Amygdala (tissue), 56 donors: ENCODE data around the gene MOAP1.
"Not testable (repeated sequence)": the region's sequence is repeated elsewhere in the genome, so short reads cannot be mapped to it uniquely, and the experiment has no call there.

ENCODE experiments used
- DNase-seq, 56 donors: peaks; one replicate each; lab custom pipeline; 2025; lab: John Stamatoyannopoulos, UW

MOAP1 gene

DNA sequence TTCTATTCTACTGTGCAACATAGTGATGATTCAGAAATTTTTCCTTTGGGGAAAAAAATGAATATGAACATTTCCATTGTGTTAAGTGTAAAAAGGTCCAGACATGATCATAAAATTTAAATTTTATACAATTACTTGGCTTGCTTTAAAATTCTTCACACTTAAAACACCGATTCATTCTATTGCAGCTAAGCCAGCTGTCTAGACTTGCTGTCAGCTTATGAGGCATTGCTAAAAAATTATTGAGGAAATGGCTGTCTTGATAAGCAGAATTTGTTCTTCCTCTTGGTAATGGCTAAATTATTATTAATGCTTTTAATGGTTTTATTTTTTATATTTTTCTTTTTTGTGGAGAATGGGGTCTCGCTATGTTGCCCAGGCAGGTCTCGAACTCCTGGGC, 2.3 kb upstream of the MOAP1 start:
- no peak for DNase-seq

DNA sequence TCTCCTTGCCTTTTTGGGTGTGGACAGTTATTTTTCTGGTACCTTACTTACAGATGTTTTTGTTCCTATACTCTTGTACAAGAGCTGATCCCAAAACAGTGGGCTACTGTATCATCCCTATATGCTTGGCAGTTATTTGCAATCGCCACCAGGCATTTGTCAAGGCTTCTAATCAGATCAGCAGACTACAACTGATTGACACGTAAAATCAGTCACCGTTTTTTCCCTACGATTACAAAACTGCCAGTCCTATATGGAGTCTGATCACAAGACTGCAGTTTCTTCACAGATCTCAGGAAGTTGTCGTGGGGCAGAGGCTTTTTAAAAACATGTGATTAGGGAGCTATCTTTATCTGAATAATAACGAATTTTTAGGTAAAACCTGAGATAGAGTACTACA, 1.8 kb upstream of the MOAP1 start:
- no peak for DNase-seq

DNA sequence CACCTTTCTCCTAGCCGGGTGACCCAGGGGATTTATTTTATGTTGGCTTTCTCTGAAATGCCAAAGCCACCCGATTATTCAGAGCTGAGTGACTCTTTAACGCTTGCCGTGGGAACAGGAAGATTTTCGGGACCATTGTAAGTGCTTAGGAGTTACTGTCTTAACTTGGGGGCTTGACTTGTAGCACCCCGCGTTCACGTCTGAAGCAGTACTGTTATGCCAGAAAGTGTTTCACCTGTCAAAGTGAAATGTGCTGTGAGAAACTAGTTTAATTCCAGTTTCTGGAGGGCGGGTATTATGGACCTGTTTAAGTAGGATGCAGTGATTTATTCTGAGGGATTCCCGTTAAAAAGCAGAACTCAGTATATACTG, 638 bp upstream of the MOAP1 start:
- no peak for DNase-seq

GRCh38 chr14:93183596-93184317, 940 bp downstream of the MOAP1 start:
- no peak for DNase-seq

DNA sequence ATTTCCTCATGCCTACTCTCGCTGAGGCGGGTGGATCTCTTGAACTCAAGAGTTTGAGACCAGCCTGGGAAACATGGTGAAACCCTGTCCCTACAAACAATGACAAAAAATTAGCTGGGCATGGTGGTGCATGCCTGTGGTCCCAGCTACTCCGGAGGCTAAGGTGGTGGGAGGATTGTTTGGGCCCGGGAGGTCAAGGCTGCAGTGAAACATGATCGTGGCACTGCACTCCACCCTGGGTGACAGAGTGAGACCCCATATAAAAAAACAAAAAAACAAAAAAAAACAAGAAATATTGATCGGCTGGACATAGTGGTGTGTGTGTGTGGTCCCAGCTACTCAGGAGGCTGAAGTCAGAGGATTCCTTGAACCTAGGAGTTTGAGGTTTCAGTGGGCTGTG, 9.2 kb downstream of the MOAP1 start:
- no peak for DNase-seq

DNA sequence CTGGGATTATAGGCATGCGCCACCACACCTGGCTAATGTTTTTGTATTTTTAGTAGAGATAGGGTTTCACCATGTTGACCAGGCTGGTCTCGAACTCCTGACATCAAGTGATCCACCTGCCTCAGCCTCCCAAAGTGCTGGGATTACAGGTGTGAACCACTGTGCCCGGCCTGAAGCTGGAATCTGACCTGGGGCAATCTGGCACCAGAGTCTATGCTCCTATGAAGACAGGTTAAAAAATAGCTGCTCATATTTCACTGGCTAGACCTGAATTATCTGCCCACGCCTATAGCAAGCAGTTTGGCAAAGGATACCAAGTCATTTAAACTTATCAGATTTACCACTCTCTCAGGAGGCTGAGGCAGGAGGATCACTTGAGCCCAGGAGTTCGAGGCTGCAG, 10.0 kb downstream of the MOAP1 start:
- not testable (repeated sequence) for DNase-seq

DNA sequence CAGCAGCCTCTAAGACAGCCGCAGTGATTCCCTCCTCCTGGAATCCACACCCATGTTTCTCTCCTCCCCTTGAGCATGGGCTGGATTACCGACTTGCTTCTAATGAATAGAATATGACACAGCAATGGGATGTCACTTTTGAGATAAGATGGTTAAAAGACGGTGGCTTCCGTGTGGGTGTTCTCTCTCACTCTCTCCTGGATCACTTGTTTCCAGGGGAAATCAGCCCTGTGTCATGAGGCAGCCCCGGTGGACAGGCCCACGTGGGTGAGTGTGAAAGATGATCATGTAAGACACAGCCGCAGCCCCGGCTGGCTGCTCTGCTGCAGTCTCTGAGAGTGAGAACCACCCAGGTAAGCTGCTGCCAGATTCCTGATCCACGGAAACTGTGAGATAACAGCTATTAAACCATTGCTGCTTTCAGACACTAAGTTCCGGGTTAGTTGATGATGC, 10.7 kb downstream of the MOAP1 start:
- peak in 13 of 56 donors; percentile 6 to 46 (median 17) for DNase-seq

GRCh38 chr14:93171376-93171775, 13.3 kb downstream of the MOAP1 start:
- no peak for DNase-seq

- not testable (repeated sequence) for DNase-seq
Measured at GRCh38 chr14:93170141-93170540, 14.6 kb downstream of the MOAP1 start.

GRCh38 chr14:93169619-93170018, 15.1 kb downstream of the MOAP1 start:
- not testable (repeated sequence) for DNase-seq

- DNase-seq: not testable (repeated sequence)
Measured at GRCh38 chr14:93168610-93169009, 16.1 kb downstream of the MOAP1 start.

DNA sequence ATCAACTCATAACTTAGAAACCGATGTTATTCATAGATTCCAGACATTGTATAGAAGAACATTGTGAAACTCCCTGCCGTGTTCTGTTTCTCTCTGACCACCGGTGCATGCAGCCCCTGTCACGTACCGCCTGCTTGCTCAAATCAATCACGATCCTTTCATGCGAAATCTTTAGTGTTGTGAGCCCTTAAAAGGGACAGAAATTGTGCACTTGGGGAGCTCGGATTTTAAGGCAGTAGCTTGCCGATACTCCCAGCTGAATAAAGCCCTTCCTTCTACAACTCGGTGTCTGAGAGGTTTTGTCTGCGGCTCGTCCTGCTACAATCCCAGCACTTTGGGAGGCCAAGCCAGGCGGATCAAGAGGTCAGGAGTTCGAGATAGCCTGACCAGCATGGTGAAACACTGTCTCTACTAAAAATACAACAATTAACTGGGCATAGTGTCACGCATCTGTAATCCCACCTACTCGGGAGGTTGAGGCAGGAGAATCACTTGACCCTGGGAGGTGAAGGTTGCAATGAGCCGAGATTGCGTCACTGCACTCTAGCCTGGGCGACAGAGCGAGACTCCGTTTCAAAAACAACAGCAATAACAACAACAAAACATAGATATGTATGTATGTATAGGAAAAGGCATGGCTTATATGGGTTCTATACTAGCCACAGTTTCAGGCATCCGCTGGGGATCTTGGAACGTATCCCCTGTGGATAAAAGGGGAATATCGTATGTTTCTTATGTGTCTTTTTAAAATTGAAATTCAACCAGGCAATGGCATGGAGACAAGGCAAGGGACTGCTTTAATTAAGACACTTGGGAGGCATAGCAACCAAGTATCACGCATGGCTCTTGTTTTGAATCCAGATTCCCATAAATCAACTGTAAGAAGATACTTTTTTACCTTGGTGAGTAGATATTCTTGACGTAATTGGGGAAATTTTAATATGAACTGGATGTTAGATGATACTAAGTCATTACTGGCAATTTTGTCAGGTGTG, 19.1 kb downstream of the MOAP1 start:
- DNase-seq: not testable (repeated sequence)

DNA sequence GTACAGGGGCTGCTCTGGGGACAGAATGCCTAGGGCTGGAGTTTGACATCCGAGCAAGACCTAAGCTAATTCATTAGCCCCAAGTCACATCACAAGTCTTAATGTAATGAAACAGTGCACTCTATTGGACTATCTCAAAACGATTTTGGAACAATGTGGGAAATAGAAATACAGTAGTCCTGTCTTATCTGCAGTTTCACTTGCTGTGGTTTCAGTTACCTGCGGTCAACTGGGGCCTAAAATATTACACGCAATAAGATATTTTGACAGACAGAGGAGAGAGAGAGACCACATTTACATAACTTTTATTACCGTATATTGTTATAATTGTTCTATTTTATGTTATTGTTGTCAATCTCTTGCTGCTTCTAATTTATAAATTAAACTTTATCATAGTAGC, 21.1 kb downstream of the MOAP1 start:
- no peak for DNase-seq

DNA sequence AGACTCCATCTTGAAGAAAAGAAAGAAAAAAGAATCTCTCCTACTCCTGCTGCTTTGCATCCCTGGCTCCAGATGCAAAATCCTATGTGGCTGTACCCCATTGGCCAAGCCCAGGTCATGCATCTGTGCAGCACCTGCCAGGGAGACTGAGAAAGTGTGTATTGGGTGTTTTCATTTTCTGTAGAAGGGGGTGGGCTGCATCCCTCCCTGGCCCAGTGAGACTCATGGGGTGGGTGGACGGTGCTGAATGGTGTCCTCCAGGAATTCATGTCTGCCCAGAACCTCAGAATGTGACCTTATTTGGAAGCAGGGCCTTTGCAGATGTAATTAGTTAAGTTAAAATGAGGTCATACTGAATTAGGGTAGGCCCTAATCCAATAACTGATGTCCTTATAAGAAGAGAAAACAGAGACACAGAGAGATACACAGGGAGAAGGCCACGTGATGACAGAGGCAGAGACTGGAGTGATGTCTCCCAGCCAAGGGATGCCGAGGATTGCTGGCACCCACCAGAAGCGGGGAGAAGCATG, 23.2 kb downstream of the MOAP1 start:
- DNase-seq: no peak

DNA sequence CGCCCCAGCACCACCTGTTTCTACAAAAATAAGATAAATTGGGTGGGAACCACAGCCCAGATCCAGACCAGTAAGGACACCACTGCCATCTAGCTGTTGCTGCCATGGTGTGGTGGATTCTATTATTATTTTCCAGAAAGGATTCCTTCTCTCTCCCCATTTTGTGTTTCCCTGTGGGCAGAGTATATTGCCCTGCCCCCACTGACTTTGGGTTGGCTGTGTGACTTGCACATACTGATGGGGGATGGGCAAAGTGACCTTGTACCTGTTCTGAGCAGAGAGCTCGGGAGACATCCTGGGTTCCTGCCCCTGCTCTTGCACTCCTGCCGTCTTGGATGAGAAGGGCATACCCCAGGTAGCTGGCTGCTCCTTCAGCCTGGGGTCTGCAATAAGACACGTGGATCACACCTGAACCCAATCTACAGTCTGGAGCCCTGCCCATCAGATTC, 24.3 kb downstream of the MOAP1 start:
- DNase-seq: peak in 1 of 56 donors; percentile 11

DNA sequence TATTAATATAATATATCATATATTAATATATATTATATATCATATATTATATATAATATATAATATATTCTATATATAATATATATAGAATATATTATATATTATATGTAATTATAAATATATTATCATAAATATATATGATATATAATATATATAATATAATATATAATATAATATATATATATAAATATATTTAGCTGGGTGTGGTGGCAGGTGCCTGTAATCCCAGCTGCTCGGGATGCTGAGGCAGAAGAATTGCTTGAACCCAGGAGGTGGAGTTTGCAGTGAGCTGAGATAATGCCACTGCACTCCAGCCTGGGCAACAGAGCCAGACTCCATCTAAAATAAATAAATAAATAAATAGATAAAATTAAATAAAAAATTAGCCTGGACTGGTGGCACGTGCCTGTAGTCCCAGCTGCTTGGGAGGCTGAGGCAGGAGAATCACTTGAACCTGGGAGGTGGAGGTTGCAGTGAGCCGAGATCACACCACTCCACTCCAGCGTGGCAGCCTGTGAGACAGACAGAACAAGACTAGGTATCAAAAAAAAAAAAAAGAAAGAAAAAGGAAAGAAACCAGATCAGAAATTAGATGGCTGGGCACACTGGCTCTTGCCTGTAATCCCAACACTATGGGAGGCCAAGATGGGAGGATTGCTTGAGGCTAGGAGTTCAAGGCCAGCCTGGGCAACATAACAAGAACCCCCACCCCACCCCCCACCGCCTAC, 24.9 kb downstream of the MOAP1 start:
- not testable (repeated sequence) for DNase-seq

DNA sequence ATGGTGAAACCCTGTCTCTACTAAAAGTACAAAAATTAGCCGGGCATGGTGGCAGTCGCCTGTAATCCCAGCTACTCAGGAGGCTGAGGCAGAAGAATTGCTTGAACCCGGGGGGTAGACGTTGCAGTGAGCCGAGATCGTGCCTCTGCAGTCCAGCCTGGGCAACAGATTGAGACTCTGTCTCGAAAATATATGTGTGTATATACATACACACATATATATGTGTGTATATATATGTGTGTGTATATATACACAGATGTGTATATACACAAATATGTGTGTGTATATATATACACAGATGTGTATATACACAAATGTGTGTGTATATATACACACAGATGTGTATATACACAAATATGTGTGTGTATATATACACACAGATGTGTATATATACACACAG, 26.3 kb downstream of the MOAP1 start:
- not testable (repeated sequence) for DNase-seq

DNA sequence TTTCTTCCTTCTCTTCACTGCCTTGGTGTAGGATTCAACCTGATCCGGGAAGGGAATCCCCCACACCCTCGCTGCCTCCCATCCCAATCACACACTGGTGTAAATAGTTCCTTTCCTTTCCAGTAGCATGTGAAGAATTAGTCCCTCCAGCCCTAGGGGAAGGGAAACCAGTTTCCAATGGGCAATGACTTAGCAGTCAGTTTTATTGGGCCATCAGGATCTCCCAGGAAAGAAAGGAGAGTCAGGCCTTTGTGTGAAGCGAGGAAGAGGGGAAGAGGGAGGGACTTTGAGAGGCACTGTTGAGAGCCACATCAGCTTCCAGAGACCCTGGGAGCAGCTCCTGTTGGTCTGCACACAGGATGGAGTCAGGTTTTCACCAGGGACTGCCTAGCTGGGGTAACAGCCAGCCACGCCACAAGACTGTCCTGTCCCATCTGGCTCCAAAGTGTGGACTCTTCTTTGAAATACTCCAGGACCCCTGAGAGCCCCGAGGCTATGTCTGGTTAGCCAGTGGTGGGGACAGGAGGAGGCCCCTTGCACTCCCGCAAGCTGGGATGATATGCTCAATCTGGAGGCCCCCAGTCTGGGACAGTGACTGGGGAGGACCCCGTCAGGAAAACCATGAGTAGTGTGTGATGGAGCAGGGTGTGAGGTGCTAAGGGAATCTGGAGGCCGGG, 27.9 kb downstream of the MOAP1 start:
- no peak for DNase-seq

DNA sequence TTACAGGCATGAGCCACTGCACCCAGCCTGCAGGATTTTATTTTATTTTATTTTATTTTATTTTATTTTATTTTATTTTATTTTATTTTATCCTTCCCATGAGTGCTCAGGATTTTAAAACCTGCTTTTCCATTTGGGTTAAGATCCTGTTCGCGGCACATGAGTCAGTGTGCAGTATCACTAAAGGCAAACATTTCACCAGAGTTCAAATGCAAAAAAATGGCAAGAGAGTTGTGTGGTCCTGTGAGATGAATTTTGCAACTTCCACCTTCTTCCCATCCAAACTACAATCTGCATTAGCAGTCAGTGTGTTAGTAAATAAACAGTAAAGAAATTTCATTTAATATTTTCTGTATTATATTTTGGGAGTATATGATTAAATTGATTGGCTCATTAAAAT, 29.0 kb downstream of the MOAP1 start:
- no peak for DNase-seq

DNA sequence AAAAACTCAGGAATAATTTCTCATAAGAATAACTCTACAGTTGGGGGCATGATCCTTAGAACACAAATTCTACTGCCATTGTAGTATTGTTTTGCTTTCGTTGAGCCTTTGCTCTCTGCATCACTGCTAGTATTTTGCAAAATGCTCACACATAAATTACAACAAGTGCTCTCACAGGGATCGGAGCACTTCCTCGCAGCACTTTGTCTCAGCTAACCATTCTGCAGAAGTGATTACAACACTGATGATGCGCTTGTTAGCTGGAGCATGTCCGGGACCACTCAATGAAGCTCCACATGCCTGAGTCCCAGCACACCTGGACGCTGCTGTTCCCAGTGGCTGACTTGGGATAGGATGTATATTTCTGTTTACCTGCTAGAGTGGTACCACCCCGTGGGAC, 31.6 kb downstream of the MOAP1 start:
- no peak for DNase-seq
